ENCODE results near the gene KCTD7. TPM values are rescaled to one million over a fixed set of nuclear protein-coding genes. Genes with fewer than 3 reads are reported as not detected.

Gene KCTD7
- total RNA-seq, 4 donors from 2014 or later = 5.2 to 22.8 (median 14.0) TPM

GRCh38 chr7:66639773-66640172 is 11.1 kb downstream of the KCTD7 start:
- no peaks in the 10 kb centered on the region for H3K27me3 ChIP-seq
- in situ Hi-C loops (cut with MboI; ENCODE audit: low pct_ligation_motif_present in 1 of 4, low pct_unique_long_range_greater_than_20kb in 1 of 4, low sequenced_read_pairs in 3 of 4) = no loop called here
- H3K9me3 ChIP-seq = no peaks in the 10 kb centered on the region
- no peak for DNase-seq
- intact Hi-C loops (cut with DNase I; ENCODE audit: low total_unique reads) = loop anchor here (10.0 kb wide), 1 partner anchor 85 kb away; no protein-coding TSS in a partner anchor
- 90 to 100% methylated on average over 1 to 3 of the region's 3 CpGs for WGBS, 2 donors (ENCODE audit: low coverage in 1 of 2)
- H3K36me3 ChIP-seq = peaks cover 0 to 24% (median 5%) of the 10 kb centered on the region in 4 donors
- H3K4me1 ChIP-seq = peaks cover 5 to 26% (median 16%) of the 10 kb centered on the region in 4 donors
- TF ChIP-seq POLR2AphosphoS5 (IDR thresholded peaks at IDR 0.05) (no peak), POLR2A (IDR thresholded peaks at IDR 0.05) (no peak), EP300 (IDR thresholded peaks at IDR 0.05; ENCODE audit: low read depth) (no peak), CTCF (IDR thresholded peaks at IDR 0.05) (no peak)
- H3K27ac ChIP-seq = peak overlapping the region in 2 of 4 donors; percentile 77 to 79
- H3K4me3 ChIP-seq = no peak overlapping the region

GRCh38 chr7:66640802-66641525 is 12.3 kb downstream of the KCTD7 start:
- no peaks in the 10 kb centered on the region for H3K9me3 ChIP-seq
- intact Hi-C loops (cut with DNase I; ENCODE audit: low total_unique reads) (loop anchor here (10.0 kb wide), 1 partner anchor 86 kb away; no protein-coding TSS in a partner anchor), in situ Hi-C loops (cut with MboI; ENCODE audit: low pct_ligation_motif_present in 1 of 4, low pct_unique_long_range_greater_than_20kb in 1 of 4, low sequenced_read_pairs in 3 of 4) (no loop called here)
- peaks cover 0 to 24% (median 5%) of the 10 kb centered on the region in 4 donors for H3K36me3 ChIP-seq
- peaks cover 5 to 26% (median 16%) of the 10 kb centered on the region in 4 donors for H3K4me1 ChIP-seq
- H3K27me3 ChIP-seq = no peaks in the 10 kb centered on the region
- 66 to 90% methylated on average over 2 to 7 of the region's 7 CpGs for WGBS, 2 donors (ENCODE audit: low coverage in 1 of 2)
- H3K4me3 ChIP-seq = no peak overlapping the region
- no peak for TF ChIP-seq EP300 (IDR thresholded peaks at IDR 0.05; ENCODE audit: low read depth)
- peak; percentile 42 for TF ChIP-seq POLR2A (IDR thresholded peaks at IDR 0.05)
- no peak for TF ChIP-seq CTCF (IDR thresholded peaks at IDR 0.05)
- TF ChIP-seq POLR2AphosphoS5 (IDR thresholded peaks at IDR 0.05) = peak in 2 of 3 donors; percentile 40 to 56
- H3K27ac ChIP-seq = peak overlapping the region; percentile 66 to 79 (median 76)
- DNase-seq = peak; percentile 79

GRCh38 chr7:66641526-66641871 is 12.8 kb downstream of the KCTD7 start:
- 91 to 100% methylated on average over 3 to 4 of the region's 4 CpGs for WGBS, 2 donors (ENCODE audit: low coverage in 1 of 2)
- Histone ChIP-seq H3K27me3 (no peaks in the 10 kb centered on the region), H3K36me3 (peaks cover 0 to 24% (median 5%) of the 10 kb centered on the region in 4 donors), H3K4me1 (peaks cover 5 to 26% (median 16%) of the 10 kb centered on the region in 4 donors), H3K27ac (peak overlapping the region; percentile 66 to 79 (median 76)), H3K9me3 (no peaks in the 10 kb centered on the region), H3K4me3 (no peak overlapping the region)
- intact Hi-C loops (cut with DNase I; ENCODE audit: low total_unique reads) = loop anchor here (10.0 kb wide), 1 partner anchor 87 kb away; no protein-coding TSS in a partner anchor
- in situ Hi-C loops (cut with MboI; ENCODE audit: low pct_ligation_motif_present in 1 of 4, low pct_unique_long_range_greater_than_20kb in 1 of 4, low sequenced_read_pairs in 3 of 4) = no loop called here
- TF ChIP-seq POLR2AphosphoS5 (IDR thresholded peaks at IDR 0.05) = no peak
- no peak for TF ChIP-seq CTCF (IDR thresholded peaks at IDR 0.05)
- no peak for TF ChIP-seq EP300 (IDR thresholded peaks at IDR 0.05; ENCODE audit: low read depth)
- TF ChIP-seq POLR2A (IDR thresholded peaks at IDR 0.05) = no peak
- no peak for DNase-seq

- Histone ChIP-seq H3K9me3 (no peaks in the 10 kb centered on the region), H3K36me3 (peaks cover 0 to 24% (median 5%) of the 10 kb centered on the region in 4 donors), H3K4me3 (no peak overlapping the region), H3K27ac (peak overlapping the region in 3 of 4 donors; percentile 76 to 79 (median 77)), H3K4me1 (peaks cover 5 to 26% (median 16%) of the 10 kb centered on the region in 4 donors), H3K27me3 (no peaks in the 10 kb centered on the region)
- DNase-seq = no peak
- in situ Hi-C loops (cut with MboI; ENCODE audit: low pct_ligation_motif_present in 1 of 4, low pct_unique_long_range_greater_than_20kb in 1 of 4, low sequenced_read_pairs in 3 of 4) (no loop called here), intact Hi-C loops (cut with DNase I; ENCODE audit: low total_unique reads) (loop anchor here (10.0 kb wide), 1 partner anchor 87 kb away; no protein-coding TSS in a partner anchor)
- 83 to 93% methylated on average over 2 to 3 of the region's 3 CpGs for WGBS, 2 donors (ENCODE audit: low coverage in 1 of 2)
- no peak for TF ChIP-seq POLR2A (IDR thresholded peaks at IDR 0.05)
These were observed 13.5 kb downstream of the KCTD7 start for GRCh38 chr7:66642186-66642585.

Data from transverse colon (tissue), 4 donors.